ENCODE results near the gene CTNNBL1.

- no peak for TF ChIP-seq CTCF (IDR thresholded peaks at IDR 0.05)
- no peak for TF ChIP-seq POLR2A (IDR thresholded peaks at IDR 0.05)
- no peak for TF ChIP-seq EP300 (IDR thresholded peaks at IDR 0.05)
- TF ChIP-seq POLR2AphosphoS5 (IDR thresholded peaks at IDR 0.05) = no peak
Measured at GRCh38 chr20:37881601-37882343, 187.9 kb downstream of the CTNNBL1 start.

Data from stomach (tissue), 4 donors.